H1 (cell line): ENCODE data around the gene SRF. TPM values are rescaled to one million over a fixed set of nuclear protein-coding genes. Genes with fewer than 3 reads are reported as not detected.

Experiments used
- CTCF ChIA-PET: fragments of 300-600 bp; sonication (Branson Sonifier 250); formaldehyde crosslinking; loops from one replicate; lab custom pipeline; 2021; ENCODE audit not compliant: partially characterized antibody; lab: Charles Lee
- POLR2A ChIA-PET: fragments of 300-600 bp; sonication (Branson Sonifier 250); formaldehyde crosslinking; loops from one replicate; lab custom pipeline; 2021; ENCODE audit warnings: inconsistent platforms; ENCODE audit not compliant: partially characterized antibody; lab: Charles Lee
- DNase-seq, 2 experiments: peaks; one replicate each; pipeline versions ENCODE4 v3.0.0 to v3.0.0-alpha.2; 2010 to 2022; ENCODE audit warnings: low spot score in 2 of 2, low read depth in 1 of 2, mixed read lengths in 1 of 2
- FAIRE-seq: peaks from 2 replicates; lab custom pipeline; 2011; peaks lifted over from hg19 to GRCh38; lab: Jason Lieb, UNC
- H2AFZ ChIP-seq: 2 replicates; pipeline ENCODE4 v1.8.1; 2012; ENCODE audit warnings: low read length, inconsistent platforms
- H2AK5ac ChIP-seq: 2 replicates; pipeline ENCODE4 v1.6.1; 2013; ENCODE audit warnings: low read depth, low read length
- H2BK120ac ChIP-seq: replicated peaks from 2 replicates; pipeline ENCODE3; 2013; ENCODE audit warnings: low read depth, low read length, inconsistent platforms
- H2BK12ac ChIP-seq: 2 replicates; pipeline ENCODE4 v1.6.1; 2013; ENCODE audit warnings: low read depth, low read length
- H2BK15ac ChIP-seq: 2 replicates; pipeline ENCODE4 v1.6.1; 2013; ENCODE audit warnings: low read length
- H2BK20ac ChIP-seq: 2 replicates; pipeline ENCODE4 v1.6.1; 2013; ENCODE audit warnings: low read length
- H2BK5ac ChIP-seq: 2 replicates; pipeline ENCODE4 v1.6.1; 2013; ENCODE audit warnings: low read depth, low read length
- H3K14ac ChIP-seq: 2 replicates; pipeline ENCODE4 v1.6.1; 2013; ENCODE audit warnings: inconsistent platforms; ENCODE audit not compliant: insufficient read length
- H3K18ac ChIP-seq: 2 replicates; pipeline ENCODE4 v1.6.1; 2013; ENCODE audit warnings: low read length; ENCODE audit errors: extremely low read depth
- H3K23ac ChIP-seq: 2 replicates; pipeline ENCODE4 v1.6.1; 2013; ENCODE audit warnings: inconsistent platforms; ENCODE audit not compliant: insufficient read length
- H3K23me2 ChIP-seq: 2 replicates; pipeline ENCODE4 v1.6.1; 2013; ENCODE audit warnings: low read depth, low read length
- H3K27ac ChIP-seq: 2 replicates; pipeline ENCODE4 v1.6.1; 2011; ENCODE audit warnings: low read depth, low read length, inconsistent platforms
- H3K27me3 ChIP-seq, 4 experiments: replicated peaks in 1 of 4; 1 replicate in 1 of 4; 2 replicates in 3 of 4; pipeline versions ENCODE4 v1.6.1 to v1.8.1; 2011 to 2013; ENCODE audit warnings: low read length in 3 of 4, mild to moderate bottlenecking in 3 of 4, inconsistent platforms in 2 of 4, mixed read lengths in 2 of 4, moderate library complexity in 1 of 4; ENCODE audit not compliant: control insufficient read depth in 3 of 4, insufficient read depth in 3 of 4; ENCODE audit errors: extremely low read depth in 1 of 4
- H3K36me3 ChIP-seq, 4 experiments: 2 replicates each; pipeline versions ENCODE4 v1.6.1 to v1.8.1; 2011 to 2013; ENCODE audit warnings: mild to moderate bottlenecking in 4 of 4, low read length in 3 of 4, moderate library complexity in 2 of 4, control low read depth in 1 of 4, inconsistent platforms in 1 of 4; ENCODE audit not compliant: insufficient read depth in 4 of 4, control insufficient read depth in 2 of 4
- H3K4ac ChIP-seq: replicated peaks from 2 replicates; pipeline ENCODE3; 2013; ENCODE audit warnings: low read length, low read depth, mixed read lengths, inconsistent platforms; ENCODE audit not compliant: insufficient read length
- H3K4me1 ChIP-seq, 4 experiments: replicated peaks in 1 of 4; 1 replicate in 1 of 4; 2 replicates in 3 of 4; pipeline versions ENCODE4 v1.6.1 to v1.8.1; 2011 to 2013; ENCODE audit warnings: low read length in 3 of 4, inconsistent platforms in 2 of 4, mixed read lengths in 1 of 4; ENCODE audit not compliant: insufficient read depth in 4 of 4, control insufficient read depth in 3 of 4
- H3K4me2 ChIP-seq, 2 experiments: 2 replicates each; pipeline versions ENCODE4 v1.6.1 to v1.8.1; 2011 to 2013; ENCODE audit warnings: low read depth in 2 of 2, low read length in 2 of 2, control low read depth in 1 of 2, inconsistent platforms in 1 of 2, mild to moderate bottlenecking in 1 of 2; ENCODE audit not compliant: insufficient read depth in 1 of 2
- H3K4me3 ChIP-seq, 4 experiments: fragments of 200-600, 300-600 bp in 1 of 4; sonication (generic), shearing (Covaris generic), sonication (Bioruptor Twin) in 1 of 4; 2 replicates each; pipeline versions ENCODE4 v1.5.1 to v1.8.1; 2011 to 2016; ENCODE audit warnings: low read length in 4 of 4, low read depth in 3 of 4, control low read depth in 2 of 4, inconsistent platforms in 2 of 4, mild to moderate bottlenecking in 2 of 4, mixed read lengths in 1 of 4, moderate library complexity in 1 of 4; ENCODE audit not compliant: insufficient read depth in 2 of 4; ENCODE audit errors: extremely low read depth in 1 of 4
- H3K56ac ChIP-seq: replicated peaks from 2 replicates; pipeline ENCODE3; 2013; ENCODE audit warnings: low read depth, mild to moderate bottlenecking, mixed read lengths, low read length, inconsistent platforms; ENCODE audit not compliant: insufficient read length
- H3K79me1 ChIP-seq: 2 replicates; pipeline ENCODE4 v1.6.1; 2013; ENCODE audit warnings: low read depth, low read length, control low read depth
- H3K79me2 ChIP-seq, 2 experiments: 2 replicates each; pipeline versions ENCODE4 v1.6.1 to v1.8.1; 2012 to 2013; ENCODE audit warnings: low read length in 2 of 2, mild to moderate bottlenecking in 2 of 2, inconsistent platforms in 1 of 2; ENCODE audit not compliant: insufficient read depth in 2 of 2, control insufficient read depth in 1 of 2
- H3K9ac ChIP-seq, 4 experiments: replicated peaks in 1 of 4; 1 replicate in 1 of 4; 2 replicates in 3 of 4; pipeline versions ENCODE4 v1.6.1 to v1.8.1; 2011 to 2013; ENCODE audit warnings: low read depth in 3 of 4, low read length in 3 of 4, control low read depth in 2 of 4, mild to moderate bottlenecking in 2 of 4, moderate library complexity in 2 of 4, inconsistent platforms in 1 of 4; ENCODE audit errors: extremely low read depth in 1 of 4
- H3K9me3 ChIP-seq, 2 experiments: 2 replicates each; pipeline versions ENCODE4 v1.6.1 to v1.8.1; 2012 to 2013; ENCODE audit warnings: mild to moderate bottlenecking in 2 of 2, moderate library complexity in 2 of 2, control low read depth in 1 of 2, inconsistent platforms in 1 of 2, low read depth in 1 of 2, low read length in 1 of 2, mixed read lengths in 1 of 2; ENCODE audit not compliant: insufficient read depth in 2 of 2
- H4K20me1 ChIP-seq, 2 experiments: replicated peaks in 1 of 2; 2 replicates each; pipeline versions ENCODE3 to v1.8.1; 2011 to 2013; ENCODE audit warnings: inconsistent platforms in 2 of 2, low read length in 2 of 2, mild to moderate bottlenecking in 1 of 2; ENCODE audit not compliant: insufficient read depth in 2 of 2, control insufficient read depth in 1 of 2
- H4K5ac ChIP-seq: 2 replicates; pipeline ENCODE4 v1.6.1; 2013; ENCODE audit warnings: low read length, low read depth, mixed read lengths, inconsistent platforms; ENCODE audit not compliant: insufficient read length
- H4K8ac ChIP-seq: 2 replicates; pipeline ENCODE4 v1.8.0; 2013; ENCODE audit warnings: mild to moderate bottlenecking, moderate library complexity, low read length, inconsistent platforms; ENCODE audit not compliant: insufficient read depth; ENCODE audit errors: extremely low read depth
- H4K91ac ChIP-seq: replicated peaks from 2 replicates; pipeline ENCODE3; 2013; ENCODE audit warnings: low read length, mixed read lengths, inconsistent platforms; ENCODE audit not compliant: insufficient read length
- CHD2 ChIP-seq: IDR thresholded peaks from 2 replicates; pipeline ENCODE4 v1.6.1; 2012; ENCODE audit warnings: low read length, improper control_type of control experiment
- KDM1A ChIP-seq: fragments of 200-600, 300-600 bp; sonication (generic); IDR thresholded peaks from 2 replicates; pipeline ENCODE4 v1.7.1; 2016; ENCODE audit warnings: mild to moderate bottlenecking, low read length, borderline replicate concordance
- POLR2A ChIP-seq, 2 experiments: IDR thresholded peaks; 1 replicate in 1 of 2; 2 replicates in 1 of 2; pipeline ENCODE4 v1.6.1; 2011; ENCODE audit warnings: low read depth in 2 of 2, low read length in 2 of 2, mild to moderate bottlenecking in 2 of 2; ENCODE audit errors: control extremely low read depth in 1 of 2
- RAD21 ChIP-seq, 2 experiments: IDR thresholded peaks in 1 of 2; conservative IDR thresholded peaks in 1 of 2; 2 replicates each; pipeline ENCODE4 v1.6.1; 2011; ENCODE audit warnings: low read depth in 2 of 2, low read length in 2 of 2, improper control_type of control experiment in 1 of 2, inconsistent platforms in 1 of 2, mild to moderate bottlenecking in 1 of 2, moderate library complexity in 1 of 2
- SIN3A ChIP-seq, 2 experiments: IDR thresholded peaks in 1 of 2; conservative IDR thresholded peaks in 1 of 2; 2 replicates each; pipeline ENCODE4 v1.6.1; 2011 to 2012; ENCODE audit warnings: low read length in 2 of 2, improper control_type of control experiment in 1 of 2, low read depth in 1 of 2, mild to moderate bottlenecking in 1 of 2
- SRF ChIP-seq: IDR thresholded peaks from 2 replicates; pipeline ENCODE4 v1.6.1; 2011; ENCODE audit warnings: mild to moderate bottlenecking, low read depth, low read length, moderate library complexity
- TBP ChIP-seq: IDR thresholded peaks from 2 replicates; pipeline ENCODE4 v1.6.1; 2011; ENCODE audit warnings: low read depth, low read length, improper control_type of control experiment
- WGBS, 2 experiments: shearing (Covaris generic) in 1 of 2; methylation state at CpG; one replicate each; pipeline versions ENCODE4 v1.1.6 to v1.1.7; 2013 to 2015; ENCODE audit warnings: low lambda C conversion rate in 2 of 2, mixed read lengths in 2 of 2, inconsistent platforms in 1 of 2, low coverage in 1 of 2, missing lambda C conversion rate in 1 of 2; ENCODE audit not compliant: insufficient replicate concordance in 2 of 2, insufficient coverage in 1 of 2, insufficient read length in 1 of 2; ENCODE audit errors: extremely low coverage in 1 of 2, missing lambda C conversion rate in 1 of 2; 5-methylcytosine and 5-hydroxymethylcytosine counted together
- polyA plus RNA-seq, 7 experiments: library from polyadenylated mRNA; depleted of rRNA in 3 of 7; stranded (reverse) in 5 of 7; unstranded in 2 of 7; fragments of >200 nt in 5 of 7; fragments of 200-250 nt in 2 of 7; gene quantifications; 1 replicate in 5 of 7; 2 replicates in 1 of 7; 4 replicates in 1 of 7; pipeline versions ENCODE4 v1.2.1 to v1.2.3, GENCODE V29; 2011 to 2013; ENCODE audit warnings: missing spikeins in 2 of 7, mixed read lengths in 2 of 7
- total RNA-seq: library from RNA; stranded (reverse); fragmentation: NEBNext Ultra II Directional; extraction: Animal tissue kit (Norgen Biotek cat#: 25700); gene quantifications from 2 replicates; pipeline ENCODE4 v1.2.1, GENCODE V29; 2021
- TF ChIP-seq, protein P1 (sequence below): IDR thresholded peaks from 2 replicates; pipeline ENCODE4 v1.6.1; 2011; ENCODE audit warnings: low read length, improper control_type of control experiment

SRF gene
- total and polyA plus RNA-seq, 2 of the 8 experiments (the other 6 are each of a cell fraction or from before 2014, with no cell fraction given), result 49.0 to 69.5 TPM

DNA sequence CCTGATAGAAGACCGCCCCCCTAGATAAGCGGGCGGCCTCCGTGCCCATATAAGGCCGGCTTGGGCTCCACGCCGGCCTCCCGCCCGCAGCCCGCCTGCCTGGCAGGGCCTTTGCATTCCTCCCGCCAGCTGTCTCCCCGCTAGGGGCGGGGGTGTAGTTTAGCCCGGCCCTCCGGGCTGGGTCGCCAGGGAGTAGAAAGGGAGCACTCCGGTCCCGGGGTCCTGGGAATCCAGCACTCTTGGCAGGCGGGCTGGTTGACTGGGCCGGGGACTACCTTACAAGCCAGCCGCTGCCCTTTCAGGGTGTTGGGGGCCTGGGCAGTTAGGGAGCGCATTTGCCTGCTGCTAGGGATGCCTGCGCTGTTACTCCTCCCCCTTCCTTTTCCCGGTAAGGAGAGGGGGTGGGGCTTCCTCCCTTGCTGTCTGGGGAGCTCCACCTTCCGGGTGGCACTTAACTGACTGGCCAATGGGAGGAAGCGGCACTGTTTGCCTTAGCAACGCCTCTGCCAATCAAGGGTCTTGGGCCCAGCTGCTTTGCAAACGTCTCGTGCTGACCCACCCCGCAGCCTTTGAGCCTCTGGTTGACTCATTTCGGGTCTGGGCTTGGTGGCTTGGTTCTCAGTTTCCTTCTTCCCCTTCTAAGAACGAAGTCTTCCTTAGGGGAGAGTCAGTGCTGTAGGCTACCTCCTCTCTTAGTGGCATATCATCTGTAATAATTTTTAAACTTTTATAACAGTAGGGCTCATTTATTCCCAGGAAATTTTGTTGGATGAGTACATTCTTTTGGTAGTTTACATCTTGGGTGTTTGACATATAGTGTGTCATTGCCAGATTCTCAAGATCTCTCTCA, 3.4 kb downstream of the SRF start:
- H3K79me1 ChIP-seq, result peaks cover 3% of the 10 kb centered on the region; the same call in 1 of the 2 replicates
- no peak overlapping the region for H2BK20ac ChIP-seq
- H3K4me1 ChIP-seq, result peaks cover 9 to 17% (median 11%) of the 10 kb centered on the region in 4 experiments
- CTCF ChIA-PET, result interaction anchor here (0.6 to 1.2 kb wide), 6 partner anchors 11 to 1991 kb away, joined by 3 to 5 read pairs (median 3); no protein-coding TSS in a partner anchor
- H3K27ac ChIP-seq, result peak overlapping the region; percentile 77; the same call in 1 of the 2 replicates
- no peak overlapping the region for H4K8ac ChIP-seq
- 3% methylated on average over 32 of the region's 32 CpGs; no CpG with 5 or more reads in 1 of the 2 experiments for whole genome bisulfite sequencing, 2 experiments
- no peak overlapping the region for H3K56ac ChIP-seq
- H2AK5ac ChIP-seq, result no peak overlapping the region
- H3K18ac ChIP-seq, result no peak overlapping the region; the same call in 1 of the 2 replicates
- H4K5ac ChIP-seq, result no peak overlapping the region
- H3K23ac ChIP-seq, result no peak overlapping the region
- no peak overlapping the region for H2BK15ac ChIP-seq
- H3K27me3 ChIP-seq, result peaks cover 0 to 6% (median 2%) of the 10 kb centered on the region in 4 experiments; a peak in 3 of 7 replicates
- no peak overlapping the region for H2AFZ ChIP-seq
- no peak overlapping the region for H2BK120ac ChIP-seq
- peak; percentile 13 for FAIRE-seq
- H3K4ac ChIP-seq, result no peak overlapping the region
- peaks cover 14% of the 10 kb centered on the region for H3K23me2 ChIP-seq
- 0 out of 2 replicates have a peak overlapping the region, but pooled peaks have one; percentile 2 for H2BK12ac ChIP-seq
- H3K14ac ChIP-seq, result no peak overlapping the region
- peak overlapping the region; percentile 93 to 97 for H3K4me2 ChIP-seq
- peak overlapping the region; percentile 47; the same call in 1 of the 2 replicates for H2BK5ac ChIP-seq
- DNase-seq, result peak; percentile 90 to 95
- peaks cover 13 to 33% of the 10 kb centered on the region in 2 experiments for H4K20me1 ChIP-seq
- peaks cover 20 to 36% (median 33%) of the 10 kb centered on the region in 4 experiments for H3K36me3 ChIP-seq
- no peak overlapping the region for H4K91ac ChIP-seq
- peak overlapping the region in 3 of 4 experiments; percentile 54 to 69 (median 64); a peak in 5 of 7 replicates for H3K9ac ChIP-seq
- H3K9me3 ChIP-seq, result no peaks in the 10 kb centered on the region
- peaks cover 0 to 28% of the 10 kb centered on the region in 2 experiments; a peak in 2 of 4 replicates for H3K79me2 ChIP-seq
- POLR2A ChIA-PET, result interaction anchor here (0.6 to 4.9 kb wide), 25 partner anchors 11 to 335 kb away, joined by 3 to 25 read pairs (median 4); partner anchors contain the start of genes CUL7, DNPH1, GNMT and KLHDC3
- H3K4me3 ChIP-seq, result peak overlapping the region; percentile 27 to 86 (median 38)
- TF ChIP-seq SRF (peak; percentile 99), SIN3A (conservative IDR thresholded peaks at IDR 0.05 in 1 of 2, IDR thresholded peaks at IDR 0.05 in 1 of 2; ENCODE audit: low read depth in 1 of 2, low read length in 2 of 2) (peak; percentile 89 to 97; a peak in 3 of 4 replicates), POLR2A (IDR thresholded peaks at IDR 0.05; ENCODE audit: control extremely low read depth in 1 of 2, low read depth in 2 of 2, low read length in 2 of 2) (peak in 1 of 2 experiments; percentile 59; a peak in 2 of 3 replicates), KDM1A (no peak), CHD2 (peak; percentile 76), RAD21 (IDR thresholded peaks at IDR 0.05 in 1 of 2, conservative IDR thresholded peaks at IDR 0.05 in 1 of 2; ENCODE audit: low read depth in 2 of 2, low read length in 2 of 2) (peak in 1 of 2 experiments; percentile 11; a peak in 1 of 4 replicates), TBP (0 out of 2 replicates have a peak, but pooled peaks have one; percentile 37)
- TF ChIP-seq, protein P1, sequence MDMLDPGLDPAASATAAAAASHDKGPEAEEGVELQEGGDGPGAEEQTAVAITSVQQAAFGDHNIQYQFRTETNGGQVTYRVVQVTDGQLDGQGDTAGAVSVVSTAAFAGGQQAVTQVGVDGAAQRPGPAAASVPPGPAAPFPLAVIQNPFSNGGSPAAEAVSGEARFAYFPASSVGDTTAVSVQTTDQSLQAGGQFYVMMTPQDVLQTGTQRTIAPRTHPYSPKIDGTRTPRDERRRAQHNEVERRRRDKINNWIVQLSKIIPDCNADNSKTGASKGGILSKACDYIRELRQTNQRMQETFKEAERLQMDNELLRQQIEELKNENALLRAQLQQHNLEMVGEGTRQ, result 0 out of 2 replicates have a peak, but pooled peaks have one; percentile 10
